Omental fat pad (tissue), 4 donors: ENCODE results near the gene TMEM220. TPM values are rescaled to one million over a fixed set of nuclear protein-coding genes. Genes with fewer than 3 reads are reported as not detected.
A peak's percentile ranks its signal among the peaks of the same experiment; 100 is the strongest.

Experiments
- ATAC-seq: fragments of 150-250 bp; one replicate; pipeline ENCODE4 v1.9.1; 2016; ENCODE audit warnings: mild to moderate bottlenecking, moderate library complexity; ENCODE audit not compliant: low FRiP score
- DNase-seq: peaks from one replicate; pipeline ENCODE4 v3.0.0-alpha.2; 2019; ENCODE audit warnings: low spot score
- total RNA-seq, 4 donors: library from RNA; depleted of rRNA; stranded (reverse); fragments of >200 nt; gene quantifications; one replicate each; pipeline ENCODE4 v1.1.0, GENCODE V29; 2016
- TF ChIP-seq, protein P1 (sequence below), 3 donors: fragments of 450-650 bp; IDR thresholded peaks; one replicate each; pipeline ENCODE4 v1.5.1; 2016 to 2017; ENCODE audit warnings: antibody characterized with exemption in 3 of 3, mild to moderate bottlenecking in 3 of 3, moderate library complexity in 2 of 3

Gene TMEM220
- total RNA-seq, 4 donors from 2014 or later, result 7.8 to 17.4 (median 13.4) TPM

DNA sequence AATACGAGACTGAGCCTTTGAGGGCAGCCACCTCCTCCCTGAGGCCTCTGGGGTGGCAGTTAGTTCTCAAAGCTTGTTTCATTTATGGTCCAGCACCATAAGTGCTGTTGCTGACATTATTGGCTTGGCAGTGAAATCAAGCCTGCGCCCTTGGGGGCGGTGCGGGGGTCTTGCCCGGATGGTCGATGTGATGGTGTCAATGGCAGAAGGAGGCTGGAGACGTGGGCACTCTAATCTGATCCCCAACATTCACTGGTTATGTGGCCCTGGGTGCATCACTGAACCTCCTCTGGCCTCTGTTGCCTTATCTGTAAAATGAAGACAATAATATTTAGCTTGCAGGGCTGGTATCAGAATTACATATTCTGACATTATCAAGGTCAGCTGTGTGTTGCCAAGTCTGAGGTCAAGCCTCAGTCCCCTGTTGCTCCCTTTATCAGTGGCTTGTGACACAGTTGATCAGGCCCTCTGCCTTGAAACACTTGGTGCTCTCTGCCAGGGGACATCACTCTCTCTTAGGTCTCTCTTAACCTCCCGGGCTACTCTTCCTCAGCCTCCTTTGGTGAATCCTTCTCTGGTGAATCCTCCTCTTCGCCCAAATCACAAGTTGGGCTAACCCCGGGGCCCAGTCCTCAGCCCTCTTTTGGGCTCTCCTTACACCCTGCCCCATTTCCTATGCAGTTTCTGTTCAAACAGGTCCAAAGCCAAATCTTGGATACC, 11.8 kb upstream of the TMEM220 start:
- no peak for DNase-seq

DNA sequence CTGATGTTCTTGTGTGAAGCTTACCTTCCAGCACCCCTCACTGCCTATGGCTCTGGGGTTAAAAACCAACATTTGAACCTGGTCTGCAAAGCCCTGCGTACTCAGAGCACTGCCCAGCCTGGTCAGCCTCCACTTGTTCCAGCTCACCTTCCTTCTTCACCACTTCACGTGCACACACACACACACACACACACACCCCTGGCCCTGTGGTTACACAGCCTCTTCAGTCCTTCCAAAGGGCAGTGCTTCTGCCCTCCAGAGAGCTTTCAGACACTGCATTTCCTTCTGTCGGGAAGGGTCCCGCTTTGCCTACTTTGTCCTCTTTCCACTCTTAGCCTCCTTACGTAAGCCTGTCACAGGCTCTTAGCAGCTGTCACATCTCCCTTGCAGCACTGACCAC, 9.6 kb upstream of the TMEM220 start:
- TF ChIP-seq, protein P1, sequence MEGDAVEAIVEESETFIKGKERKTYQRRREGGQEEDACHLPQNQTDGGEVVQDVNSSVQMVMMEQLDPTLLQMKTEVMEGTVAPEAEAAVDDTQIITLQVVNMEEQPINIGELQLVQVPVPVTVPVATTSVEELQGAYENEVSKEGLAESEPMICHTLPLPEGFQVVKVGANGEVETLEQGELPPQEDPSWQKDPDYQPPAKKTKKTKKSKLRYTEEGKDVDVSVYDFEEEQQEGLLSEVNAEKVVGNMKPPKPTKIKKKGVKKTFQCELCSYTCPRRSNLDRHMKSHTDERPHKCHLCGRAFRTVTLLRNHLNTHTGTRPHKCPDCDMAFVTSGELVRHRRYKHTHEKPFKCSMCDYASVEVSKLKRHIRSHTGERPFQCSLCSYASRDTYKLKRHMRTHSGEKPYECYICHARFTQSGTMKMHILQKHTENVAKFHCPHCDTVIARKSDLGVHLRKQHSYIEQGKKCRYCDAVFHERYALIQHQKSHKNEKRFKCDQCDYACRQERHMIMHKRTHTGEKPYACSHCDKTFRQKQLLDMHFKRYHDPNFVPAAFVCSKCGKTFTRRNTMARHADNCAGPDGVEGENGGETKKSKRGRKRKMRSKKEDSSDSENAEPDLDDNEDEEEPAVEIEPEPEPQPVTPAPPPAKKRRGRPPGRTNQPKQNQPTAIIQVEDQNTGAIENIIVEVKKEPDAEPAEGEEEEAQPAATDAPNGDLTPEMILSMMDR (IDR thresholded peaks at IDR 0.05), result no peak
- ATAC-seq (no peak), DNase-seq (no peak)

More for the DNA sequence above, 11.8 kb upstream of the TMEM220 start:
- TF ChIP-seq, protein P1 (IDR thresholded peaks at IDR 0.05), result no peak
- ATAC-seq, result no peak

DNA sequence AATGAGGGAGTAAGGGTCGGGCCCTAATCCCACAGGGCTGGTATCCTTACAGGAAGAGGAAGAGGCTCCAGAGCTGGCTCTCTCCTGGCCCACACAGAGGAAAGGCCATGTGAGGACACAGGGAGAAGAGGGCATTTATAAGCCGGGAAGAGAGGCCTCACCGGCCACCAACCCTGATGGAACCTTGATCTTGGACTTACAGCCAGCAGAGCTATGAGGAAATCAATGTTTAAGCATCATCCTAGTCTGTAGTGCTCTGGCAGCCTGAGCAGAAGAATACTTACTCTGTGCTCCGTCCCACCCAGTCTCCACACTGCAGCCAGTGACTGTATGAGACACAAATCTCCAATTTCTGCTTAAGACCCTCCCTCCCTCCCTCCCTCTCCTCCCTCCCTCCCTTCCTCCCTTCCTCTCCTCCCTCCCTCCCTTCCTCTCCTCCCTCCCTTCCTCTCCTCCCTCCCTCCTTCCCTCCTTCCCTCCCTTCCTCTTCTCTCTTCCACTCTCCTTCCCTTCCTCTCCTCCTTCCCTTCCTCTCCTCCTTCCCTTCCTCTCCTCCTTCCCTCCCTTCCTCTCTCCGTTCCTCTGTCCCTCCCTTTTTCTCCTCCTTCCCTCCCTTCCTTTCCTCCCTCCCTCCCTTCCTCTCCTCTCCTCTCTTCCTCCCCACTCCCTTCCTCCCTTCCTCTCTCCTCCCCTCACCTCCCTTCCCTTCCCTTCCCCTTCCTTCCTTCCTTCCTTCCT, 8.9 kb upstream of the TMEM220 start:
- TF ChIP-seq, protein P1 (IDR thresholded peaks at IDR 0.05), result no peak
- DNase-seq, result no peak
- peak; percentile 13 for ATAC-seq

DNA sequence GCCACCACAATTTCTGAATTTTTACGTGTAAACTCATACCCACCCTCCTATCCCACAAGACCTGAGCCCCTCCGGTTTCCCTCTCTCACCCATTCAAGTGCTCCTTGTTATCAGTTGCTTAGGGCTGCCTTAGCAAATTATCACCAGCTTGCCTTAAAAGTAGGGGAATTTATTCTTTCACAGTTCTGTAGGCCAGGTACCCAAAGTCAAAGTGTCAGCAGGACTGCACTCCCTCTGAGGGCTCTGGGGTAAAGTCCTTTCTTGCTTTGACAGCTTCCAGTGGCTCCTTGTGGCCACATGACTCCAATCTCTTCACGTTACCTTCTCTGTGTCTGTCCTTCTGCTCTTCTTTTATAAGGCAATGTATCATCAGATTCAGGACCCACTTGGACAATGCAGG, 7.9 kb upstream of the TMEM220 start:
- DNase-seq, result no peak
- TF ChIP-seq, protein P1 (IDR thresholded peaks at IDR 0.05), result no peak

DNA sequence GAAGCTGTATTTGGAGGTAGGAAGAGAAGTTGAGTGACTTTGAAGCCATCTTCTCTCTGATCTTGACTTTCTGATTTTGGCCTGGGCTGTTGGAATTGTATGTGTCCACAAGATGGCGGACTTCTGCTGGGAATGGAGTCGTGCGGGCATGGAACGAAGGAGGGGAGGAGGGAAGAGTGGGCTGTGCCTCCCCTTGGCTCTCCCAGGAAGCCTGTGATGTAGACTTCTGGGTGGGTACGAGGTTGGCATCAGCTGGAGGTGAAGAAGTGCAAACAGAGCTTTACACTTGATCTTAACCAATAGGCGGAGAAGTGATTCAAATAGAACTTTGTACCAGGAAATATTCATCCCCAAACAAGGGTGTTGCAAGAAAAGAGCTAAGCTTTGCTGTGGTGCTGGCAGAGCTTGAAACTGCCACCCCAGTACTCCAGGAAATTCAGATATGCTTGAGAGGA, 7.4 kb upstream of the TMEM220 start:
- ATAC-seq, result peak; percentile 96
- DNase-seq, result no peak
- TF ChIP-seq, protein P1 (IDR thresholded peaks at IDR 0.05), result peak in 1 of 3 donors; percentile 24

More for the DNA sequence above, 7.9 kb upstream of the TMEM220 start:
- ATAC-seq, result no peak

DNA sequence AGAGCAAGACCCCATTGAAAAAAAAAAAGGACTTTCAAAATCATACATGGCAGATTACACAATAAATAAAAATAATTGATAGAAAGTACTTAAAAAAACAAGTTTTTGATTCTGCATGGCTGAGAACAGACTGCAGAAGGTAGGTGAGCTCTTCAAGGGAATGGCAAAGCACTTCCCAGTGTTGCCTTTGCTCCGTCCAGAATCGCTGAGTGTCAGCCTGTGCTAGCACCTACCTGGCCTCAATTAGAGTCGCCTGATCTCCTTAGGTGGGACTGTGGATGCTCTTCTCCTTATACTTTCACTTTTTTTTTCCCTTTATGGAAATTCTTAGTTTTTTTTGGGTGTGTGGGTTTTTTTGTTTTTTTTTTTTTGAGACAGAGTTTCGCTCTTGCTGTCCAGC, 6.0 kb upstream of the TMEM220 start:
- DNase-seq (no peak), ATAC-seq (no peak)
- TF ChIP-seq, protein P1 (IDR thresholded peaks at IDR 0.05), result no peak
